ENCODE data around the gene HES1.

Gene HES1

GRCh38 chr3:194163697-194164096, 27.7 kb downstream of the HES1 start:
- no peak overlapping the region for H3K27ac ChIP-seq
- DNase-seq (ENCODE audit: low read depth, low spot score) = no peak

GRCh38 chr3:194164861-194165260, 28.9 kb downstream of the HES1 start:
- H3K27ac ChIP-seq = no peak overlapping the region
- no peak for DNase-seq (ENCODE audit: low read depth, low spot score)

DNA sequence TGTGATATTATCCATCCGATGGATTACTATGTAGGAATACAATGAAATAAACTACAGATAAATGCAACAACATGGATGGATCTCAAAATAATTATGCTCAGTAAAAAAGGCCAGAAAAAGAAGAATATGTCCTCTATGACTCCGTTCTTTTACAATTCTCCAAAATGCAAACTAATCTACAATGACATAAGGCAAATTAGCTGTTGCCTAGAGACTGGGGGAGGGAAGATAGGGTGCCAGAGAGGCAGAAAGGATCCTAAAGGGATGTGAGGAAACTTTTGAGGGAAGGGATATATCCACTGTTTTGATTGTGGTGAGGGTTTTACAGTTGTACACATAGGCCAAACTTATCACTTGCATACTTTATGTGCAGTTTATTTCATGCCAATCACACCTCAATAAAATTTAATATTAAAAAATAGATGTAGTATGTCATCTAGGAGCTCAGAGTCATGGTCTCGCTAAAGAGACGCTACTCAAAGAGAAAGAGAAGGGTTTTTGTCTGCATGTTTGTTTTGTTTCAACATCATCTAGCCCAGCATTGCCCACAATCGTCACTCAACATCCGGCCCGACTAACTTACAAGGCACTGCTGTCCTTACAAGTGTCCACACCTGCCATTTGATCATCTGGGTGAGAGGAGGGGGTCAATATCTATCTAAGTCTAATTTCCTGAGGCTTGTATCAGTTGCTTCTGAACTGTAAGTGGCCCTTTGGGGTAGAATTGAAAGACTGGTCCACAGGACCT, 29.5 kb downstream of the HES1 start:
- H3K27ac ChIP-seq = no peak overlapping the region
- no peak for DNase-seq (ENCODE audit: low read depth, low spot score)

- no peak for DNase-seq (ENCODE audit: low read depth, low spot score)
- H3K27ac ChIP-seq = no peak overlapping the region
Measured at GRCh38 chr3:194166682-194167479, 30.9 kb downstream of the HES1 start.

- no peak for DNase-seq (ENCODE audit: low read depth, low spot score)
- no peak overlapping the region for H3K27ac ChIP-seq
Measured at GRCh38 chr3:194167480-194168282, 31.7 kb downstream of the HES1 start.

DNA sequence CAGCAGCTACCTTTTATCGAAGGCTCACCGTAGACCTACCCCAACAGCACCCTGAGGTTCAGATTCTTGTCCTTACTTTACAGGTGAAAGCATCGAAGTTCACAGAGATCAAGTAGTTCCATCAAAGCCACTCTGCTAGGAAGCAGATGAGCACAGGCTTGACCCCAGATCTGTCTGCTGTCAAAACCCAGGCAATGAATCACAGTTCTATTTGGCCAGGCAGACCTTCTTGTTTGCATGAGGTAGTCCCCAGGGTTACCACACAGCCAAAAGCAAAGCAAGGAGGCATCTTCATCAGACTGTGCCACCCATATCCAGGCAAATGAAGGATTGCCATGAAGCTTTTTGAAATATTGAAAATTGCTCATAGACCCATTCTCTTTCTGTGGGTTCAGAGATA, 33.0 kb downstream of the HES1 start:
- no peak overlapping the region for H3K27ac ChIP-seq
- DNase-seq (ENCODE audit: low read depth, low spot score) = no peak

GRCh38 chr3:194169595-194169994, 33.6 kb downstream of the HES1 start:
- no peak for DNase-seq (ENCODE audit: low read depth, low spot score)
- H3K27ac ChIP-seq = no peak overlapping the region

DNA sequence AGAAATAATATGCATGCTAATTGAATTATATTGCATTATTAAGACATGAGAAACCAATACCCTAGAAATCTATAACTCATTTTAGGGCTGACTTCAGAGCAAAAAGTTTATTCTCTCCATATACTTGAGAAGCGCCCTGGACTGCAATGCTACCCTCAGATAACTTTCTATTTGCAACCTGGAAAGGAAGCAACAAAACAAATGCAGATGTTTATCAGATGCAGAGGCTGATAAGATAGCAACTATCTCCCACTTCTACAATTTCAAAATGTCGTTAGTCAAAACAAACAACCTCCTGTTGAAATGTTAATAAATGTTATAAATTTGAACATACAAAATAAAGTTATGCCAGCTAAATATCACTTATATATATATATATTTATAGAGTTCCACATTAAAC, 34.8 kb downstream of the HES1 start:
- H3K27ac ChIP-seq = no peak overlapping the region
- DNase-seq (ENCODE audit: low read depth, low spot score) = no peak

DNA sequence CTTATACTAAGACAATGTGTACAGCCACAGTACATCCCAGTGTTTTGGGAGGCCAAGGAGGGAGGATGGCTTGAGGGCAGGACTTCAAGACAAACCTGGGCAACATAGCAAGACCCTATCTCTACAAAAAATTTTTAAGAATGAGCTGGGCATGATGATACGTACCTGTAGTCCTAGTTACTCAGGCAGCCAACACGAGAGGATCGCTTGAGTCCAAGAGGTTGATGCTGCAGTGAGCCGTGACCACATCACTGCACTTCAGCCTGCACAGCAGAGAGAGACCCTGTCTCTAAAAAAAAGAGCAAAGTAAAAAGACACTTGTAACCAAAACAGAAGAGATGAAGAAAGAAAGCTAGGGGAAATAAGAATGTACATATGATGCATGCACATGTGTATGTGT, 38.5 kb downstream of the HES1 start:
- H3K27ac ChIP-seq = no peak overlapping the region
- no peak for DNase-seq (ENCODE audit: low read depth, low spot score)

GRCh38 chr3:194174980-194175379, 39.0 kb downstream of the HES1 start:
- no peak for DNase-seq (ENCODE audit: low read depth, low spot score)
- H3K27ac ChIP-seq = no peak overlapping the region

DNA sequence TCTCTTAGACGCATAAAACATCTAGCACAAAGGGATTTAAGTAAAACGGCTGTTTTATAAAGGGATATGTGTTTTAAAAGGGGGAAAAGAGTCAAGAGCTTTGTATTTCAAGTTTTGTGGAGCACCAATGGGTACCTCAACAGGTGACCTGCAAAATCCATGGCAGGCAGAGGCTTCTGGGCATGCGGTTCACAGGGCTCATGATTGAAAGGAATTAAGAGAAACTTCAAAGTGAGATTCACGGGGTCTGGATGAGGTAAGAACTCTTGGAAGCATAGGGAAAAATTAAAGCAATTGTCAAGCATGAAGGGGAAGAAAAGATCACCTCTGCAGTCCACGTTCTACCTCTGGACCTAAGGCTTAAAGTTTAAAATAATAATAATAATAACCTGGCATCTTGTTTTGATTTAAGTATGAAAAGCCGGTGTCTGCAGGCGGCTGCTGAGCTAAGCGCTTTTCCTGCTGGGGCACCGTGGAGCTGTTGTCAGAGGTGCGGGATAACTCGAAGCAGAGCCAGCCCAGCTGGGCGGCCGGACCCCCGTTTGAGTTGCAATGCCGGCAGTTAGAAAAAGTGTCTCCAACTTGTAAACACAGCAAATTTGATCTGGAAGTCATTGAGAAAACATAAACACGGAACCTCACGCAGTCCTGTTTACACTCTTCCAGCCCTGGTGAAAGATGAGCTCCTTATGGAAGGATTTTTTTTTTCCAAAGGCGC, 40.5 kb downstream of the HES1 start:
- no peak overlapping the region for H3K27ac ChIP-seq
- DNase-seq (ENCODE audit: low read depth, low spot score) = no peak

- no peak overlapping the region for H3K27ac ChIP-seq
- DNase-seq (ENCODE audit: low read depth, low spot score) = no peak
Measured at GRCh38 chr3:194177141-194177540, 41.2 kb downstream of the HES1 start.

DNA sequence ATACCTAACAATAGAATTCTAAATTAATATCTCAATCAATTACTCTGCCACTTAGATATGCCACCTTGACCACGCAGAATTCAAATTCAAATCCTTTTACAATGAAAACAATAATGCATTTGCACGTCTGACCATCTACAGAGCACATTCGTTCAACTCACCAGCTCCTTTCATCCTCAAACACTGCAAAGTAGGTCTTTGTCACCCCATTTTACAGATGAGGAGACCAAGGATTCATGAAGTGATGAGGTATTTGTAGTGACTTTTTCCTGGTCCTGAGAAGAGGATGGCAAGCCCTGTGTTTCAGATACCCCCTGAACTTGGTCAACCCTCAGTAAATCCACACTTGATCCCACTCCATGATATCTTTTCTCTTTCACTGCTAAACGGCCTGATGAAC, 42.2 kb downstream of the HES1 start:
- no peak overlapping the region for H3K27ac ChIP-seq
- no peak for DNase-seq (ENCODE audit: low read depth, low spot score)

- H3K27ac ChIP-seq = no peak overlapping the region
- no peak for DNase-seq (ENCODE audit: low read depth, low spot score)
Measured at GRCh38 chr3:194178669-194179068, 42.7 kb downstream of the HES1 start.

- no peak for DNase-seq (ENCODE audit: low read depth, low spot score)
- H3K27ac ChIP-seq = no peak overlapping the region
Measured at GRCh38 chr3:194180570-194180969, 44.6 kb downstream of the HES1 start.

GRCh38 chr3:194181612-194182529, 45.9 kb downstream of the HES1 start:
- DNase-seq (ENCODE audit: low read depth, low spot score) = no peak

GRCh38 chr3:194183271-194183670, 47.3 kb downstream of the HES1 start:
- no peak for DNase-seq (ENCODE audit: low read depth, low spot score)
- no peak overlapping the region for H3K27ac ChIP-seq

More at GRCh38 chr3:194181612-194182529, 45.9 kb downstream of the HES1 start:
- no peak overlapping the region for H3K27ac ChIP-seq

DNA sequence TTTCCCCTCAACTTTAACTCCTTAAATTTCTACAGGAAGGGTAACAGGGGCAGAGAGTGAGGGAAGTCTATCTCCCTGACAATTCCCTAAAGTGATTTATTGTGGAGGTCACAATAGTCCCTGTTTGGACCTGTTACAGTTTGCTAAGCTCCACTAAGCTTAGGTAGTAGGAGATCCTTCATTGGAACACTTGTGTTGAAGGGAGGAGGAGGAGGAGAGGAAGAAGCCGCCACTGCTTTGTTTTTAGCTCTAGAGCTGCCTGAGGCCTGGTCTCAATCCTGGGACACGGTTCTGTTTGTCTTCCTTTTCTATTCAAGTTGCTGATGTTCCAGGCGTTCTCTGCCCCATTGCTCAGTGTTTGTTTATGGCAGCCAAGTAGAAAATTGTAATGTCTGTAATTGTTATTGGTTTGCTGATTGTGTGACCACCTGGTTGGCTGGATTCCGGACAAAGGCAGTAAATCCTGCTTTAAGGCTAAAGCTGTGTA, 48.4 kb downstream of the HES1 start:
- no peak overlapping the region for H3K27ac ChIP-seq
- no peak for DNase-seq (ENCODE audit: low read depth, low spot score)

- no peak overlapping the region for H3K27ac ChIP-seq
- no peak for DNase-seq (ENCODE audit: low read depth, low spot score)
Measured at GRCh38 chr3:194184801-194185200, 48.9 kb downstream of the HES1 start.

Data from epithelial cell of prostate (primary cell).